ENCODE data around the gene TPO.
"Not testable (repeated sequence)": the region's sequence is repeated elsewhere in the genome, so short reads cannot be mapped to it uniquely, and the experiment has no call there.

Gene TPO

GRCh38 chr2:1405124-1405523 lies 8.1 kb upstream of the TPO start:
- DNase-seq (ENCODE audit: low read depth in 2 of 2) = no peak

- no peak for DNase-seq (ENCODE audit: low read depth in 2 of 2)
These were observed 7.3 kb upstream of the TPO start for GRCh38 chr2:1405967-1406366.

GRCh38 chr2:1406434-1406833 lies 6.8 kb upstream of the TPO start:
- no peak for DNase-seq (ENCODE audit: low read depth in 2 of 2)

- no peak for DNase-seq (ENCODE audit: low read depth in 2 of 2)
These were observed 5.2 kb upstream of the TPO start for GRCh38 chr2:1407950-1408675.

- DNase-seq (ENCODE audit: low read depth in 2 of 2) = no peak
These were observed 858 bp downstream of the TPO start for GRCh38 chr2:1414121-1414520.

GRCh38 chr2:1414901-1415300 lies 1.6 kb downstream of the TPO start:
- not testable (repeated sequence) for DNase-seq (ENCODE audit: low read depth in 2 of 2)

GRCh38 chr2:1415501-1415900 lies 2.2 kb downstream of the TPO start:
- DNase-seq (ENCODE audit: low read depth in 2 of 2) = no peak

- DNase-seq (ENCODE audit: low read depth in 2 of 2) = no peak
These were observed 5.3 kb downstream of the TPO start for GRCh38 chr2:1418566-1418965.

GRCh38 chr2:1420746-1421480 lies 7.7 kb downstream of the TPO start:
- DNase-seq (ENCODE audit: low read depth in 2 of 2) = no peak

GRCh38 chr2:1421731-1422130 lies 8.5 kb downstream of the TPO start:
- no peak for DNase-seq (ENCODE audit: low read depth in 2 of 2)

GRCh38 chr2:1422131-1422530 lies 8.9 kb downstream of the TPO start:
- no peak for DNase-seq (ENCODE audit: low read depth in 2 of 2)

GRCh38 chr2:1422716-1423285 lies 9.5 kb downstream of the TPO start:
- no peak for DNase-seq (ENCODE audit: low read depth in 2 of 2)

GRCh38 chr2:1427086-1427485 lies 13.8 kb downstream of the TPO start:
- no peak for DNase-seq (ENCODE audit: low read depth in 2 of 2)

- no peak for DNase-seq (ENCODE audit: low read depth in 2 of 2)
These were observed 16.6 kb downstream of the TPO start for GRCh38 chr2:1429895-1430294.

GRCh38 chr2:1430491-1430890 lies 17.2 kb downstream of the TPO start:
- DNase-seq (ENCODE audit: low read depth in 2 of 2) = no peak

GRCh38 chr2:1431886-1432400 lies 18.7 kb downstream of the TPO start:
- no peak for DNase-seq (ENCODE audit: low read depth in 2 of 2)

- DNase-seq (ENCODE audit: low read depth in 2 of 2) = no peak
These were observed 19.5 kb downstream of the TPO start for GRCh38 chr2:1432726-1433125.

- DNase-seq (ENCODE audit: low read depth in 2 of 2) = no peak
These were observed 23.1 kb downstream of the TPO start for GRCh38 chr2:1436369-1436768.

GRCh38 chr2:1437101-1437500 lies 23.8 kb downstream of the TPO start:
- no peak for DNase-seq (ENCODE audit: low read depth in 2 of 2)

GRCh38 chr2:1437537-1437936 lies 24.3 kb downstream of the TPO start:
- no peak for DNase-seq (ENCODE audit: low read depth in 2 of 2)

- no peak for DNase-seq (ENCODE audit: low read depth in 2 of 2)
These were observed 25.7 kb downstream of the TPO start for GRCh38 chr2:1438972-1439371.

- no peak for DNase-seq (ENCODE audit: low read depth in 2 of 2)
These were observed 27.3 kb downstream of the TPO start for GRCh38 chr2:1440581-1440980.

GRCh38 chr2:1446301-1446700 lies 33.0 kb downstream of the TPO start:
- no peak for DNase-seq (ENCODE audit: low read depth in 2 of 2)
